HuH-7.5 (cell line): Measurements from ENCODE around the gene TTC13.
"Not testable (repeated sequence)": the region's sequence is repeated elsewhere in the genome, so short reads cannot be mapped to it uniquely, and the experiment has no call there.

Source experiments
- DNase-seq: peaks from one replicate; pipeline ENCODE4 v3.0.0; 2011; ENCODE audit warnings: low spot score

Gene TTC13

DNA sequence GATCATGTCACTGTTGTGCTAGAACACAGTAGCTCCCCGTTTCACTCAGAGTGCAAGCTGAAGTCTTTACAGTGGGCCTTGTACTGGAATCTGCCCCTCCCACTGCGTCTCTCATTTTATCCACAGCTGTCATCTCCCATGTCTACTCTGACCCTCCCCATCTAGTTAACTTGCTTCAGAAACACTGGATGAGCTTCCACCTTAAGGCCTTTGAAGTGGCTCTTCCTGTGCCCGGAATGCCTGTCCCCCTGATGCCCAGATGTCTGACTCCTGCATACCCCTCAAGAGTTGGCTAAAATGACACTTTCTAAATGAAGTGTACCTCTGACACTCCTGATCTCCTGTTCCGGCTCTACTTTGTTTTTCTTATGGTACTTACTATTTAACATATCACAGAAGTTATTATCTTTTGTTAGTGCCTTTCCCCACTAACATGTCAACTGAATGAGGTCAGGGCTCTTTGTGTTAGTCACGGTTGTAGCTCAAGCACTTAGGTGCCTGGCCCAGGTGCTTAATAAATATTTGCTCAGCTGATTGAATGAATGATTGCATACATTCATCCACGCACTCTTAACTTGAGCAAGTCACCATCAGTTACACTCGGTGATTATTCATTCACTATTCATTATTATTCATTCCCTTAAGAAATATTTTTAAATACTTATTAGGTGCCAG, 13.6 kb upstream of the TTC13 start:
- no peak for DNase-seq

DNA sequence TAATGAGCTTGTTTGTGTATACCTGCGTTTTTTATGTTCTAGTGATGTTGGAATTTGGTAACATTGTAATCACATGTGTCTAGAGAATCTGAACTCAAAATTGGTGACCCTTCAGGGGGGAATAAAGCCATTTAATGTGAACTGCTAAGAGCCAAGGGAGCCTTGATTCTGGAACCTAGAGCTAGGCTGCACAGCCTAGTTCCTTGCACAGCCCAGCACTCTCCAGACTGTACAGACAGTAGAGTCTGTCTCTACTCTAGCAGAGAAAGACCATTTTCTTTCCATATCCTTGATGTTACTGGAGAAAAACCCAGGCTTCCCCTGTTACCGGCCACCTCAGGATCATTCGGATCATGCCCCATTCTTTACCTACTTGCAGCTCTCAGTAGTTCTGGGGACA, 8.8 kb upstream of the TTC13 start:
- DNase-seq = no peak

DNA sequence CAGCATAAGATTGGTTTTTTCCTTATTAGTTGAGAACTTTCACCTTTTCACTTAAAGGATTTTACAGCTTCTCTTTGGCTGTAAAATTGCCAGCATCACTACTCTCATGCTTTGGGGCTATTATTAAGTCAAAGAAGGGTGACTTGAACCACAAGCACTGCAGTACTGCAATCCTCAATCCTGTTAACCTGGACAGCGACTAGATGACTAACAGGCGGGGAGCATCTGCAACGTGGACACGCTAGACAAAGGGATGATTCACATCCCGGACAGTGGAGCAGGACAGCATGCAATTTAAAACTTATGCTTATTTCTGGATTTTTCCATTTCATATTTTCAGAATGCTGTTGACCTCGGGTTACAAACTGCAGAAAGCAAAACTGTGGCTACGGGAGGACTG, 8.3 kb upstream of the TTC13 start:
- DNase-seq = no peak

DNA sequence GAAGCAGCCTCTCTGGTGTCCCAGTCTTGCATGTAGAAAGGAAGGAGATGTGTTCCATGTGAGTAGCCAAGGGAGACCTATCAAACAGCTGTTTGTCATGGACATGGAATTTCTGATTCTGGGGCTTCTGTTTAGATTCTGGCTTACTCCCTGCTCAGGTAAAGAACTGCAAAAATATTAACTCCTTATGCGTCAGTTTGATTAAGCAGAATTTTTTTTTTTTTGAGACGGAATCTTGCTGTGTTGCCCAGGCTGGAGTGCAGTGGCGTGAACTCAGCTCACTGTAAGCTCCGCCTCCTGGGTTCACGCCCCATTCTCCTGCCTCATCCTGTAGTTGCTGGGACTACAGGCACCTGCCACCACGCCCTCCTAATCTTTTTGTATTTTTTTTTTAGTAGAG, 7.0 kb upstream of the TTC13 start:
- no peak for DNase-seq

DNA sequence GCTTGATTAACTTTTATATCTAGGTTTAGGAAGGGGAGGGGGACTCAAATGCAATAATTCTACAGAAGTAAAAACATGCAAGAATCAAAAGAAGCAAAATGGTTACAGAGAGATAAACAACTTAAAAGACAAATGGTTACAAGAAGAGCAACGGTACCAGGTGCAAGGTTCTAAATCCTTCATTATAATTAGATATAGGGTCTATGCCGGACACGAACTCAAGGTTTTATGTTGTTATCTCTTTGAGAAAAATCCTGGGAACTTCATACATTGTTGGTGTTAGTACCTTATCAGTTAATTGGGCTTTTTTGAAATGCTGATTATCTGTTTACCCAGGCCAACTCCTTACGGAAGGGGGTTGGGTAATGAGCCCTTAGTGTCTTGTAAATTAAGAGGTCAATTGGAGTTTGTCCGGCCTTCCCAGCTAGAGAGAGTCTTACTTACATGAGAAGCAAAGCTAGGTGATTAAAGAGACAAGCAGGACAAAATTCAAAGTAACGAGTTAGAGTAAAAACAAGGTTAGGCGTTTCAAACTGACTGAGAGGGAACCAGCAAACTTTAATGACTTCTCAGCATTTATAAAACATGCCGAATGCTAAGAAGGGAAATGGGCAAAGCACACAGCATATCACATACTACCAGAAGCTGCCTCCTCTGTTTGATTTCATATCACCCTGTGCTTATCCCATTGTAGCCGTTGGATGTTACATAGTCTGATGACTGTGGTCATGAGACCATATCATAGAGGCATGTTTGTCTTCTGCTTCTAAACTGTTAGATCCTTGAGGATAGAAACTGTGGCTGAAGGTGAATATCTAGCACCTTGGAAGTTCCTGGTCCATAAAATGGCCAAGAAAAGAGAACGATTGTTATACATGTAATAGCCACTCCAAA, 6.2 kb upstream of the TTC13 start:
- not testable (repeated sequence) for DNase-seq

DNA sequence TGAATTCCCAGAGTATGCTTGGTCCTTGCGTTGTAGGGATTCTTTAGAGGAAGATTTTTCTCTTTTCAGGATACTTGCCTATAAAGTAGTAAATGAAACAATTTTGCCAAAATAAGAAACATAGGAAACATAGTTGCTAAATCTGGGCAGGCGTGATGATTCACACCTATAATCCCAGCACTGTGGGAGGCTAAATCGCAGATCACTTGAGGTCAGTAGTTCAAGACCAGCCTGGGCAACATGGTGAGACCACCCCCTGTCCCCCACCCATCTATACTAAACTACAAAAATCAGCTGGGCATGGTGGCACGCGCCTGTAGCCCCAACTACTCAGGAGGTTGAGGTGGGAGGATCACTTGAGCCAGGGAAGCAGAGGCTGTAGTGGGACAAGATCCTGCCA, 5.2 kb upstream of the TTC13 start:
- no peak for DNase-seq

DNA sequence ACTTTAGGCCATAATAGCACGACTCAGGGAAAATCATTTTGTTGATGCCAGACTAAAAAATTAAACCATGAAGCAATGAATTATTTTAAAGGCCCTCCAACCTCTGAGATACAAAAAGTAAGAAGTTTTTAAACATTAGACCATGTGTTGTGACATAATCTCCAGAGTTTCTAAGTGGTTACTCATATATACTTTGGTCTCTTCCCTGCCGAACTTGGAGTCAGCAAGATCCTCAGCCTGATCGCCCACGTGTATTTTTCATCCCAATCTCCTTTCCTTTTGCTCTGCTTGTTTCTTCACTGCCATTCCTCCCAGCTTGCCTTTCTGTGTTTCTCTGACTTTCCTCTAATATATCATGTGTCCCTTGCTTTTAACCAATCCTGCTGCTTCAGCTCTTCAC, 4.0 kb upstream of the TTC13 start:
- DNase-seq = no peak

DNA sequence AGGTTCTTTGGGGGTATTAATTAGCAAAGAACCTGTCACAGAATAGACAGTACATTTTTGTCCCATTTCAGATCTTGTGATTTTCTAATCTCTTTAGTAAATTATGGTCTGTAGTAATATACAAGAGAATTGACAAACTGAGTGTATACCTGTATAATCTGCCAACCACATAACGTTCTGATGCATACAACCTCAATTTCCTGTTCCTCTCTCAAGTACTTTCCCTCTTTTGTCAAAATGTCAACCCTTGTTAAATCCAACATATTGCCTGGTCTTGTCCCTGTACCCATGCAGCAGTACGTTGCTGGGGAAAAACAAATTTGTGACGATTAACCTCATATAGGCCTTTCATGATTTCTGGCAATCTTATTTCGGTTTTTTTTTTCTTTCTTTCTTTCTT, 1.3 kb upstream of the TTC13 start:
- no peak for DNase-seq

DNA sequence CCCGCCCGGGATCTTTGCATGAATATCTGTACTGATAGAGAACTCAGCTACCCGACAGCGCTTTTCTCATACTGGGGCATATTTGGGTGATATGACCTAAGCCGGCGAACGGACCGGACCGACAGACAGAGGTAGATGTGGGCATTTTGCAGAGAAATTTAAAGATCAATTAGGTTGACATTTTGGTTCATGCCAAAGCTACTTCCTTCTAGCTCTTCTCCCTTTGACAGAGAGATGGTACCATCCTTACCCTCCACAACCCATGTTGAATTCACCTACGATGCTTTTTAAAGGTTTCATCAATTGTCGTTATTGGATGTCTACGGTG, 692 bp upstream of the TTC13 start:
- no peak for DNase-seq

DNA sequence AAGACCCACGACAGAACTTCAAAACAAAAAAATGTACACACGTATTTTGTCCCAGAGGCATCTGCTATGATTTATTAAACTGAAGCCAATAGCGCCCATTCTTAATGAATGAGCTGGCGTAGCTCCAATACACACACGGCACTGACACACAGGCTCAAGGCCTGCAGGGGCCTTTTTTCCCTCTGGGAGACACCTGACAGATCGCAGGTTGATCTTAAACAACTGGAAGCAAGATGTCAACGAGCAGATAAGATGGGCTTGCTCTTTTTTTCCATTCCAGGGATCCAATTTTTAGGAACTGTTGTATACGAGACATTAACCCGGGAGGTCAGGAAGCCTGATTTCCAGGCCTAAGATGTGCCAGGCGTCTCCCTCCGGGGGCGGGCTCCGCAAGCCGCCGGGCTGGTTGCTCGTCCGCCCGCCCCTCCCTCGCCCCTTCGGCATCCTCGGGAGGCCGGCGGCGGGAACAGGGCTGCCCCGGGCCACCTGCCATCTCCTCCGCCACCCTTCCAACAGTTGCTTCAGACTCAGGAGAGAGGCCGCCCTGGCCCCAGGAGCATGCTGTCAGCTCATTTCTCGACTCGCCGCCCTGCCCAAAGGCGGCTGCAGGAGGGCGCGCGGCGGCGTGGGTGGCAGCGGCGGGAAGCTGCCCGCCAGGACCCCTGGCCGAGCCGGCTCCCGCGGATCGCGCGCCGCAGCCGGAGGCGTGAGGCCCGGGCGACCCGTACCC, 735 bp downstream of the TTC13 start:
- DNase-seq = peak; percentile 25

DNA sequence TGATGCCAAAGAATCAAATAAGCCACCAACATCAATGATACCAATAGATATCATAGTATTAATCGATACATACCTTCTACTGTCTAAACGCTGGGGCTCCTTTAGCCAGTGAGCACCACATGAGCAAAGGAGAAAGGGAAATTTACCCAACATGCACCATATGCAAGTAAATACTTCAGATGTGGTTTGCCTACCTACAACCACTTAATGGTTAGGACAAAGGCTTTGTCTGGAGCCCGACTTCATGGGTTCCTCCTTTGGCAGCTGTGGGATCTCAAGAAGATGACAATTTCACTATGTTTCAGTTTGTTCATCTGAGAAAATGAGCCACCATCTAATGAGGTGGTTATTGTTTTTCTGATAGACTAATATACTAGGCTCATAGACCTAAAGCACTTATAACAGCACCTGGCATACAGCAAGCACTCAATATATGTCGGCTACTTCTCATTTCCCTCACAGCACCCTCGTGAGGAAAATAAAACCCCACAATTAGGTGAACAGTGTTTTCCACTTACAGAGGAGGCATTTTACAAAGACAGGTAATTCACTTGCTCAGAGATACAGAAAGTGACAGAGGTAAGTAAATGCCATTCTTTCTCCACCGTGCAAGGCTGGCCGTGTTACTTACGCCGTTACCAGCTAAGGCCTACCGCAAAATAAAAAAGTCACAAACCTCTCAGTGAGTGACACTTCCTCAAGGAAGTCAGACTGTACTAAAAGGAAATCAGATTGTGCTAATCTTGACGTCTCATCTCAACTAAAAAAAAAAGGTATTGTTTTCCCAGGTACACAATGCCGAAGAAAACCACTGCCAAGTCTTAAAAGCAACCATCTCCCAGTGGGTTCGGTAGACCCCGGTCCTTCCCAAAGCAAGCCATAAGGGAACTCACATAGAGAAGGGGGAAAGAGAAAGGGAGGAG, 1.6 kb downstream of the TTC13 start:
- no peak for DNase-seq

DNA sequence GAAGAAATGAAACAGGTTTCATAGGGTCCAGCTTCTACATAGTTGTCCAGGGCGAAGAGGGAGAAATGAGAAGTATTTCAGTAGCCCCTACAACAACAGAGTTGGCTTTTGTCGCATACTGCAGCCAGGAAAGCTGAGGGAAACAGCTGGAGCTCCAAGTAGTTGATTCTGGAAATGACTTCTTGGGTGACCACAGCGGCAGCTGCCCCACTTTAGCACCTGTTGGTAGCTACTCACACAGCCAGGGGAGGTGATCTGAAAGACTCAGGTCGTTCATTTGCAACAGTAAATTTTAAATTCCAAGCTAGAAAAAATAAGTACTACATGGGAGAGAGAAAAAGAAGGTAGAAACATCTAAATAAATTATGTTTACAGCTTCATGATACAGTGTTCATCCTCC, 2.3 kb downstream of the TTC13 start:
- no peak for DNase-seq

DNA sequence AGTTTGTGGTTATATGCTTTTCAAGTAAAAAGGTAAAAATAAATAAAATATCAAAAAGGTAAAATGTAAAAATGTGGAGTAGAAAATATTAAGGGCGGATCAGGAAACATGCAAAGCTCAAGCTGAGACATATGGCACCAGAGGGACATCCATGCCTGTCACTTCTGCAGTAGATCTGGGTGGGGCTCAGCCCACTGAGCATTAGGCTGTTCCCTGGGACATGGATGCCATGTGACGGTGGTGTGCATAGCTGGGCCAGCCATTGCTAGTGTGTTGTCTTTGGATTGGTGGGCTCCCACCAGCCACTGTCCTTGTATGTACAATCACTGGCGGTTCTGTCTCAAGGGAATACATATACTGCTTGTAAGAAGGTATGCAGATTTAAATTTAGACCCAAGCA, 3.0 kb downstream of the TTC13 start:
- DNase-seq = no peak

DNA sequence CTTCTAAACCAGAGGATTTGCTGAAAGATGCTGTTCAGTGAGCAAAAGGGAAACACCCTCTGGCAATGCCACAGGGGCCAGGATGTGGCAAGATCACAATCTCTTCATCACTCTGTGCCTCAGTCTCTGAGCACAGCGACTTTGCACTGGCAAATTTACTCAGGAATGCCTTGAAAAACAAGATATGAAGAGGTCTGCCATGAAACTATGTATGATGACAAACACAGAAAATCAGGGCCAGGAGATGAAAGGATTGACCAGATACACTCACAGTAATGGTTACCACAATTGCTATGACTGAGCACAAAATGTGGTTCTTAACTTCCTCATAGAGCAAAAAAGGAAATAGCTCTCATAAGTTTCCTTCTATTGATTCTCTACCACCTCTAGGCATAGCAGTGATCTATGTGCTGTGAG, 5.8 kb downstream of the TTC13 start:
- no peak for DNase-seq

DNA sequence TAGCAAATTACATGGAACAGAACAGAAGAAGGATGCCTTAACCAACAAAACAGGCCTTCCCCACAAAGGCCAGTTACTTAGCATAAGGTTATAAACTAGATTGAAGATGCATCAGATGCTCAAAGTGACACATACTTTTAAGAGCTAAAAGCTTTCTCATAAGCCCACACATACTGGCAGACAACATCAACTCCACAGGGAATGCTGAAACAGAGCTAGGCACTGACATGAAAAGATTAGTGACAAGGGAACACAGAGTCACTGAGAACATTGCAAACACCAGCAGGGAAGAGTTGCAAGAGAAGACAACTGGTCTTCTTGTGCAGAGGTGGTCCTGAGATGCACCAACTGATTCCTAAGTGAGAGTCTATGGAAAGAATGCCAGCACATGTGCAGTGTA, 6.9 kb downstream of the TTC13 start:
- no peak for DNase-seq

DNA sequence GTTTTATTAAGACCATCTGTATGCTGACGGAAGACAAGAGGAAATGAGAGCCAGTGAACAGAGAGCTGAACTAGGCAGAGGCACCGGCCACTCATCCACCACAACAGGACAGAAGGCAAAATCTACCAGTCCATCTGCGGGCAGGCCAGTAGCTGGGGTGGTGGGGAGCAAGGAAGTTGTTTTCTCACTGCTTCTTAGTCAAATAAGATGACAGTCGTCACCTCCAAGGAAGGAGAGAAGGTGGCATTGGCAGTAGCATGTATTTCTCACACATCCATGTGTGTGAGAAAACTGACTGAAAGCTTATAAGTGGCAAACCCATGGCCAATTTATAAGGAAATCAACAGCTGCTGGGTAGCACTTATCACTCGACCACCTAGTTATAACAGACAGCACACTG, 8.2 kb downstream of the TTC13 start:
- no peak for DNase-seq

DNA sequence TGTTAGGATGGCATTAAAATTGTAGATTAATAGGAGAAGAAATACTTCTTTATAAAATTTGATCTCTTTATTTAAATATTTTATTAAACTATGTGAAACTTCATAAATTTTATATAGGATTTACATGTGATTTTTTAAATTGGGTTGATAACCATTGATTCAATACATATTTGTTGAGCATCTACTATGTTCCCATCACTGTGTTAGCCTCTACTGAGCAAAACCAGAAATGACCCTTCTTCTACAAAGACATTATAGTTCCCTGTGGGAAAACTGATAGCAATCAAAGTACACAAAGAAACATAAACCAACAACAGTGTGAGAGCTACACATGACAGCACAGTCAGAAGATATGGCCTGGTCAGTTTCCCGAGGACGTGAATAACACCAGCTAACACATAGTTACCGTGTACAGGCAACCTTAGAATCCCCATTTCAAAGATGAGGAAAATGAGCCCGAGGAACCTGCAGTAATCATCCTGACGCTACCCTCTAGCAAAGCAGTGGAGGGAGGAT, 12.2 kb downstream of the TTC13 start:
- no peak for DNase-seq

DNA sequence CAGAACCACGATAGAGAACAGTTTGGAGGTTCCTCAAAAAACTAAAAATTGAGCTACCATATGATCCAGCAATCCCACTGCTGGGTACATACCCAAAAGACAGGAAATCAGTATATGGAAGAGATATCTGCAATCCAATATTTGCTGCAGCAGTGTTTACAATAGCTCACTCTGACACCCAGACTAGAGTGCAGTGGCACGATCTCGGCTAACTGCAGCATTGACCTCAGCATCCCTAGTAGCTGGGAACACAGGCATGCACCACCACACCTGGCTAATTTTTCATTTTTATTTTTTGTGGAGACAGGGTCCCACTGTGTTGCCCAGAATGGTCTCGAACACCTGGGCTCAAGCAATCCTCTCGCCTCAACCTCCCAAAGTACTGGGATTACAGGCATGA, 13.1 kb downstream of the TTC13 start:
- DNase-seq = no peak

DNA sequence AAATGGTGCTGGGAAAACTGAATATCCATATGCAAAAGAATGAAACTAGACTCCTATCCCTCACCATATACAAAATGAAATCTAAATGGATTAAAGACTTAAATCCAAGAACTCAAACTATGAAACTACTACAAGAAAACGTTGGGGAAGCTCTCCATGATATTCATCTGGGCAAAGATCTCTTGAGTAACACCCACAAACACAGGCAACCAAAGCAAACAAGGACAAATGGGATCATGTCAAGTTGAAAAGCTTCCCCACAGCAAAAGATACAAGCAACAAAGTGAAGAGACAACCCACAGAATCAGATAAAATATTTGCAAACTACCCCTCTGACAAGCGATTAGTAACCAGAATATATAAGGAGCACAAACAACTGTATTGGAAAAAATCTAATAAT, 13.8 kb downstream of the TTC13 start:
- no peak for DNase-seq

DNA sequence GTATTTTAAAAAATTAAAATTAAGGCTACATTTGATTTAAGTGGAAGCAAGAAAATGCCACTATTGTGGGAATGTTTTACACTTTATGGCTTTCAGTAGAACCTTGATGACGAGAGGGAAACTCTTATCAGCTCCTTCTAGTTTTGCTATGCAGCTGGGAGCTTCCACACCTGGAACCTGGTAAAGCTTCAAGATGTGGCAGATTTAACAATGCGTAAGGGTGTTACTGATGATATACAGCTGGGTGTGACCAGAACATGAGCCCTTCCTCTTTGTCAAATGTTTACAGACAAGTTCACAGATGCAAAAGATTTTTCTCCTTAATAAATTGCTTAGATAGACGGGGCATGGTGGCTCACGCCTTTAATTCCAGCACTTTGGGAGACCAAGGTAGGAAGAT, 20.3 kb downstream of the TTC13 start:
- DNase-seq = no peak

DNA sequence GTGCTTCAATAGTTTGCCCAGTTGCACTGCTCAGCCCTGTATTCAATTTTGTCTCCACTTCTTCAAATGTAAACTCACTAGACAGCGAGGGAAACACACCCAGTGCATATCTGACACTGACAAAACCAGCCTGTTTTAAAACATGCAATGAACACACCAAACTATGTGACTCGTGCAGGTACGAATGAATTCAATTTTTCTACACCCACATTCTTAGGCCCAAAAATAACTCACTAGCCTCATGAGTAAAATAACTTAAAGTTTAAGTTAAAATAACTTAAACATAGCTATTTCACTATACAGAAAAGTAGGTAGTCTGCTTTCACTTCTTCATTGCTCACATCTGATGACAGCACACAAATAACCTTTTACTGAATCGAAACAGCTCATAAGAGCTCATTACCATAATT, 21.1 kb downstream of the TTC13 start:
- no peak for DNase-seq

DNA sequence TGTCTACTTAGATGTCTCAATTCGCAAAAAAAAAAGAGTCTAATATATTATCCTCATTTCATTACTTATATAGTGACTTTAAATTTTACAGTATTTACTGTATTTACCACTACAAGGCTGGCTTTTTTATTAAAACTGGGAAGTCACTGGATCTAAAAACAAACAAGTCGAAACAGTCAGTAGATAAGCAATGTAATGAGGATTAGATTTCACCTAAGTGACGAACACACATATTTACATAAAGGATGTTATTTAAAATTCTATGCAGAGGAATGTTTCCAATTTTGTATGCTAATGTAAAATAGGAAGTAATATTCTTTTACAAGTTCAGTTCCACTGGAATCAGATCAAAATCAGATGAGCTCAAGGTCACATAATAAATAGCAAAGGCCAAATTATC, 28.3 kb downstream of the TTC13 start:
- no peak for DNase-seq
